Neural crest cell (in vitro differentiated cells): ENCODE results near the gene HNF4A. TPM values are rescaled to one million over a fixed set of nuclear protein-coding genes. Genes with fewer than 3 reads are reported as not detected.

Source experiments
- DNase-seq: peaks from one replicate; pipeline ENCODE4 v3.0.0; 2021; ENCODE audit warnings: low read depth, mixed read lengths, low spot score
- H3K27ac Mint-ChIP-seq: one replicate; pipeline ENCODE4 v1.8.0; 2021; ENCODE audit warnings: mild to moderate bottlenecking, mixed read lengths; ENCODE audit not compliant: unreplicated experiment
- H3K27me3 Mint-ChIP-seq: 2 replicates; pipeline ENCODE4 v1.8.0; 2021; ENCODE audit warnings: low read depth, mild to moderate bottlenecking, mixed read lengths
- H3K36me3 Mint-ChIP-seq: 2 replicates; pipeline ENCODE4 v1.8.0; 2021; ENCODE audit warnings: low read depth, mild to moderate bottlenecking, mixed read lengths
- H3K4me1 Mint-ChIP-seq: 2 replicates; pipeline ENCODE4 v1.8.0; 2021; ENCODE audit warnings: mixed read lengths
- H3K4me3 Mint-ChIP-seq: one replicate; pipeline ENCODE4 v1.8.0; 2021; ENCODE audit warnings: mild to moderate bottlenecking, mixed read lengths
- H3K9me3 Mint-ChIP-seq: 2 replicates; pipeline ENCODE4 v1.8.0; 2021; ENCODE audit warnings: mixed read lengths
- microRNA-seq: library from miRNA; unstranded; fragments of <30 nt; microRNA quantifications from one replicate; pipeline ENCODE4, GENCODE V29; 2020
- total RNA-seq: library from RNA; stranded (reverse); gene quantifications from 2 replicates; pipeline ENCODE4 v1.2.1, GENCODE V29; 2021
- TF ChIP-seq, protein P1 (sequence below): fragments of 200-600 bp; sonication (generic); conservative IDR thresholded peaks from 2 replicates; pipeline ENCODE4 v1.5.0; 2021; ENCODE audit warnings: antibody characterized with exemption, mild to moderate bottlenecking

HNF4A gene
- total RNA-seq, 1 donor from 2014 or later: not detected

DNA sequence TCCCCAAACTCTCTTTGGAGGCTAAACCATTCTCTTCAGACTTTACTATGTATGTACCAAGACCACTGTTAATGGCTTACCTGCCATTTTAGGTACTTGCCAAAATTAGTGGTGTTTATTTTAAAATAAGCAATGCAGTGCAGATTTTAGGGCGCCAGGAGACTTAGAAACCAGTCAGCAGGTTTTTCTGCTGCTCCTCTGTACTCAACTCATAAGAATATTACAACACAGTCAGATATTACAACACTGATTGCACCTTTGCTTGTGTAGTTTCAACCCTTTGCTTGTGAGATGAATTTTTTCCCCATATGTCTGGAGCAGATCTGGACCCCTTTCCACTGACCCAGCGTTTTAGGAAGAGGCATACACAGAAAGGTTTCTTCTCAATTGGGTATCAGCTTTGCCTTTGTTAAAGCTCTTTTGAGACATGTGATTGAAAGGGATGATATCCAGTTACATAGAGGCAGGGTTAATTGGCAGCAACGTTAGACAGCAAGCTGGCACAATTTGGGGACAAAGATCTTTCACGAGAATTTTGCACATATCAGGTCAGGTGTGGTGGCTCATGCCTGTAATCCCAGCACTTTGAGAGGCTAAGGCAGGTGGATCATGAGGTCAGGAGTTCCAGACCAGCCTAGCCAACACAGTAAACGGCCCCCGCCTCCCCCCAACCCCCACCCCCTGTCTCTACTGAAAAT is 126.4 kb downstream of the HNF4A start:
- Mint-ChIP-seq H3K4me3 (no peak overlapping the region), H3K9me3 (no peaks in the 10 kb centered on the region), H3K4me1 (peaks cover 4% of the 10 kb centered on the region), H3K27ac (no peak overlapping the region), H3K36me3 (peaks cover 3% of the 10 kb centered on the region), H3K27me3 (no peaks in the 10 kb centered on the region)
- TF ChIP-seq, protein P1, sequence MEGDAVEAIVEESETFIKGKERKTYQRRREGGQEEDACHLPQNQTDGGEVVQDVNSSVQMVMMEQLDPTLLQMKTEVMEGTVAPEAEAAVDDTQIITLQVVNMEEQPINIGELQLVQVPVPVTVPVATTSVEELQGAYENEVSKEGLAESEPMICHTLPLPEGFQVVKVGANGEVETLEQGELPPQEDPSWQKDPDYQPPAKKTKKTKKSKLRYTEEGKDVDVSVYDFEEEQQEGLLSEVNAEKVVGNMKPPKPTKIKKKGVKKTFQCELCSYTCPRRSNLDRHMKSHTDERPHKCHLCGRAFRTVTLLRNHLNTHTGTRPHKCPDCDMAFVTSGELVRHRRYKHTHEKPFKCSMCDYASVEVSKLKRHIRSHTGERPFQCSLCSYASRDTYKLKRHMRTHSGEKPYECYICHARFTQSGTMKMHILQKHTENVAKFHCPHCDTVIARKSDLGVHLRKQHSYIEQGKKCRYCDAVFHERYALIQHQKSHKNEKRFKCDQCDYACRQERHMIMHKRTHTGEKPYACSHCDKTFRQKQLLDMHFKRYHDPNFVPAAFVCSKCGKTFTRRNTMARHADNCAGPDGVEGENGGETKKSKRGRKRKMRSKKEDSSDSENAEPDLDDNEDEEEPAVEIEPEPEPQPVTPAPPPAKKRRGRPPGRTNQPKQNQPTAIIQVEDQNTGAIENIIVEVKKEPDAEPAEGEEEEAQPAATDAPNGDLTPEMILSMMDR: no peak
- no peak for DNase-seq

DNA sequence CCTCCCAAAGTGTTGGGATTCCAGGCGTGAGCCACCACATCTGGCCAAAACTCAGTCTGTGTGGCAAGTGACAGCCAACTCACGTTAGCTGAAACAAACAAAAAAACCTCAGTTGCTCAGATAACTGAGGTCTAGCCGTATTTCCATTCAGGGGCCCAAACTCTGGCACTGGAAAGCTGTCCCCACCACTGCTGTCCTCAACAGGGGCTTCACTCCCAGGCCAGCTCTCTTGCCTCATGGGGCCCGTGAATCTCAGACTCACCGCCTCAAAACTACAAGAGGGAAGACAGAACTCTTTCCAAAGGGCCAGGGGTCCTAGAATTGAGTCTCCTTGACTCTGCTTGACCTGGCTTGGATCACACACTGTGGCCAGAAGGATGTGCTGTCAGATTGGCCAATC is 127.6 kb downstream of the HNF4A start:
- TF ChIP-seq, protein P1: no peak
- Mint-ChIP-seq H3K27me3 (no peaks in the 10 kb centered on the region), H3K36me3 (peaks cover 3% of the 10 kb centered on the region), H3K27ac (no peak overlapping the region), H3K4me1 (no peaks in the 10 kb centered on the region), H3K9me3 (no peaks in the 10 kb centered on the region), H3K4me3 (no peak overlapping the region)
- DNase-seq: no peak

Small RNAs within 50 kb of the gene (microRNA-seq; reads per million reads assigned to microRNA genes)
- gene MIR3646: not detected

Other genes with a start within 250 kb of the HNF4A start
- gene JPH2, start 168.5 kb upstream of the HNF4A start, total RNA-seq: 0.07 TPM in 1 of 2 replicates, not detected in the other
- gene OSER1, start 144.9 kb upstream of the HNF4A start, total RNA-seq: 26.6 and 29.8 TPM in 2 replicates
- gene GDAP1L1, start 108.4 kb upstream of the HNF4A start, total RNA-seq: 10.0 and 10.9 TPM in 2 replicates
- gene FITM2, start 44.5 kb upstream of the HNF4A start, total RNA-seq: 6.2 and 6.4 TPM in 2 replicates
- not detected in 2 replicates for gene R3HDML, start 18.7 kb upstream of the HNF4A start, total RNA-seq
- 20.6 and 22.3 TPM in 2 replicates for gene TTPAL, start 120.2 kb downstream of the HNF4A start, total RNA-seq
- gene SERINC3, start 166.4 kb downstream of the HNF4A start, total RNA-seq: 31.1 and 32.4 TPM in 2 replicates
- gene PKIG, start 226.9 kb downstream of the HNF4A start, total RNA-seq: 32.3 and 34.7 TPM in 2 replicates